A204.1 (cell line): ENCODE results near the gene PRKRIP1.
A peak's percentile ranks its signal among the peaks of the same experiment; 100 is the strongest.
"Not testable (repeated sequence)": the region's sequence is repeated elsewhere in the genome, so short reads cannot be mapped to it uniquely, and the experiment has no call there.

Experiments
- FAIRE-seq: peaks from 2 replicates; lab custom pipeline; 2012; peaks lifted over from hg19 to GRCh38; lab: Jason Lieb, UNC

The PRKRIP1 gene

GRCh38 chr7:102395873-102396709 is at the start of gene PRKRIP1:
TSS of gene PRKRIP1 (plus strand) at chr7:102396363. CDS start at chr7:102396412, 49 bp downstream.
- peak; percentile 21 for FAIRE-seq

- not testable (repeated sequence) for FAIRE-seq
These were observed 49.2 kb upstream of the PRKRIP1 start for GRCh38 chr7:102346983-102347382.

GRCh38 chr7:102356344-102356743 is 39.8 kb upstream of the PRKRIP1 start, which contains the start of gene SPDYE6:
TSS of gene SPDYE6 (minus strand) at chr7:102356444. CDS start at chr7:102356023, 421 bp downstream.
- not testable (repeated sequence) for FAIRE-seq

- peak; percentile 35 for FAIRE-seq
These were observed 32.4 kb upstream of the PRKRIP1 start for GRCh38 chr7:102363549-102364393.

GRCh38 chr7:102364394-102364886 is 31.7 kb upstream of the PRKRIP1 start:
- FAIRE-seq: not testable (repeated sequence)

GRCh38 chr7:102365390-102365789 is 30.8 kb upstream of the PRKRIP1 start:
- FAIRE-seq: not testable (repeated sequence)

GRCh38 chr7:102370038-102370437 is 26.1 kb upstream of the PRKRIP1 start:
- FAIRE-seq: not testable (repeated sequence)

- not testable (repeated sequence) for FAIRE-seq
These were observed 23.4 kb upstream of the PRKRIP1 start for GRCh38 chr7:102372796-102373195.

- FAIRE-seq: no peak
These were observed 19.1 kb upstream of the PRKRIP1 start for GRCh38 chr7:102376964-102377466.

- not testable (repeated sequence) for FAIRE-seq
These were observed 15.3 kb upstream of the PRKRIP1 start for GRCh38 chr7:102380837-102381236.

- not testable (repeated sequence) for FAIRE-seq
These were observed 14.3 kb upstream of the PRKRIP1 start for GRCh38 chr7:102381696-102382425.

GRCh38 chr7:102387064-102387463 is 9.1 kb upstream of the PRKRIP1 start:
- no peak for FAIRE-seq

- no peak for FAIRE-seq
These were observed 6.4 kb upstream of the PRKRIP1 start for GRCh38 chr7:102389810-102390209.

- FAIRE-seq: no peak
These were observed 5.3 kb upstream of the PRKRIP1 start for GRCh38 chr7:102390697-102391484.

GRCh38 chr7:102392330-102392729 is 3.8 kb upstream of the PRKRIP1 start:
- FAIRE-seq: no peak

- FAIRE-seq: no peak
These were observed 2.7 kb upstream of the PRKRIP1 start for GRCh38 chr7:102393467-102393866.

GRCh38 chr7:102395592-102395872 is 631 bp upstream of the PRKRIP1 start:
- no peak for FAIRE-seq

GRCh38 chr7:102396710-102397019 is 502 bp downstream of the PRKRIP1 start:
- FAIRE-seq: no peak

GRCh38 chr7:102398543-102398942 is 2.4 kb downstream of the PRKRIP1 start:
- no peak for FAIRE-seq

GRCh38 chr7:102400360-102400759 is 4.2 kb downstream of the PRKRIP1 start:
- FAIRE-seq: no peak

GRCh38 chr7:102403563-102403962 is 7.4 kb downstream of the PRKRIP1 start:
- no peak for FAIRE-seq
